Astrocyte (in vitro differentiated cells and primary cell): Measurements from ENCODE around the gene KCNK10. TPM values are rescaled to one million over a fixed set of nuclear protein-coding genes. Genes with fewer than 3 reads are reported as not detected.

ENCODE experiments used
- DNase-seq: peaks from one replicate; pipeline ENCODE4 v3.0.0-alpha.2; 2010; ENCODE audit warnings: low read depth
- FAIRE-seq: peaks from 2 replicates; lab custom pipeline; 2011; peaks lifted over from hg19 to GRCh38; lab: Jason Lieb, UNC
- H2AFZ ChIP-seq: 2 replicates; pipeline ENCODE4 v1.6.0; 2012; ENCODE audit warnings: low read depth, low read length, inconsistent platforms
- H3K27ac ChIP-seq: 2 replicates; pipeline ENCODE4 v1.5.1; 2011; ENCODE audit warnings: low read depth, low read length, inconsistent platforms
- H3K27me3 ChIP-seq: 2 replicates; pipeline ENCODE4 v1.6.0; 2011; ENCODE audit warnings: low read length, inconsistent platforms; ENCODE audit not compliant: insufficient read depth
- H3K36me3 ChIP-seq: 2 replicates; pipeline ENCODE4 v1.5.1; 2011; ENCODE audit warnings: low read length, inconsistent platforms; ENCODE audit not compliant: insufficient read depth
- H3K4me1 ChIP-seq: 2 replicates; pipeline ENCODE4 v1.5.1; 2011; ENCODE audit warnings: low read length, inconsistent platforms; ENCODE audit not compliant: insufficient read depth
- H3K4me2 ChIP-seq: 2 replicates; pipeline ENCODE4 v1.6.0; 2012; ENCODE audit warnings: low read length, inconsistent platforms
- H3K4me3 ChIP-seq: 2 replicates; pipeline ENCODE4 v1.5.1; 2011; ENCODE audit warnings: low read depth, mild to moderate bottlenecking, low read length, inconsistent platforms; ENCODE audit not compliant: insufficient read depth
- H3K79me2 ChIP-seq: 2 replicates; pipeline ENCODE4 v1.6.0; 2012; ENCODE audit warnings: mild to moderate bottlenecking, low read length, inconsistent platforms; ENCODE audit not compliant: insufficient read depth
- H3K9ac ChIP-seq: 2 replicates; pipeline ENCODE4 v1.6.0; 2012; ENCODE audit warnings: mild to moderate bottlenecking, low read length, inconsistent platforms
- H3K9me3 ChIP-seq: 2 replicates; pipeline ENCODE4 v1.5.1; 2012; ENCODE audit warnings: low read depth, mild to moderate bottlenecking, low read length, inconsistent platforms; ENCODE audit not compliant: insufficient read depth
- H4K20me1 ChIP-seq: 2 replicates; pipeline ENCODE4 v1.6.0; 2012; ENCODE audit warnings: low read length, inconsistent platforms; ENCODE audit not compliant: insufficient read depth
- H3K27ac Mint-ChIP-seq: one replicate; pipeline ENCODE4 v1.8.0; 2021; ENCODE audit warnings: mild to moderate bottlenecking, mixed read lengths; ENCODE audit not compliant: unreplicated experiment
- H3K27me3 Mint-ChIP-seq: one replicate; pipeline ENCODE4 v1.8.0; 2021; ENCODE audit warnings: low read depth, mixed read lengths; ENCODE audit not compliant: unreplicated experiment
- H3K36me3 Mint-ChIP-seq: one replicate; pipeline ENCODE4 v1.8.0; 2021; ENCODE audit warnings: low read depth, mixed read lengths; ENCODE audit not compliant: unreplicated experiment
- H3K4me1 Mint-ChIP-seq: one replicate; pipeline ENCODE4 v1.8.0; 2021; ENCODE audit warnings: low read depth, mixed read lengths; ENCODE audit not compliant: unreplicated experiment
- H3K4me3 Mint-ChIP-seq: one replicate; pipeline ENCODE4 v1.8.0; 2021; ENCODE audit warnings: mild to moderate bottlenecking, moderate library complexity, mixed read lengths; ENCODE audit not compliant: unreplicated experiment
- H3K9me3 Mint-ChIP-seq: one replicate; pipeline ENCODE4 v1.8.0; 2021; ENCODE audit warnings: mild to moderate bottlenecking, mixed read lengths; ENCODE audit not compliant: unreplicated experiment
- CTCF ChIP-seq: IDR thresholded peaks from 2 replicates; pipeline ENCODE4 v1.5.1; 2011; ENCODE audit warnings: low read depth, mild to moderate bottlenecking, inconsistent platforms, low read length, moderate library complexity; ENCODE audit not compliant: insufficient read depth
- EZH2 ChIP-seq: IDR thresholded peaks from 2 replicates; pipeline ENCODE4 v1.6.1; 2012; ENCODE audit warnings: mild to moderate bottlenecking, low read length, inconsistent platforms; ENCODE audit not compliant: insufficient read depth
- total RNA-seq: library from RNA; stranded (reverse); gene quantifications from 2 replicates; pipeline ENCODE4 v1.2.1, GENCODE V29; 2021

KCNK10 gene
- total RNA-seq, 1 donor from 2014 or later = 0.14 TPM

GRCh38 chr14:88321692-88322503, 1.2 kb downstream of the KCNK10 start:
- no peak overlapping the region for H3K4me3 ChIP-seq
- H3K79me2 ChIP-seq = no peaks in the 10 kb centered on the region
- H3K27me3 Mint-ChIP-seq = peaks cover 39% of the 10 kb centered on the region
- FAIRE-seq = no peak
- H2AFZ ChIP-seq = no peak overlapping the region
- no peak for TF ChIP-seq EZH2
- no peak for TF ChIP-seq CTCF
- H3K4me1 Mint-ChIP-seq = no peaks in the 10 kb centered on the region
- H3K9me3 ChIP-seq = no peaks in the 10 kb centered on the region
- no peaks in the 10 kb centered on the region for H4K20me1 ChIP-seq
- H3K9ac ChIP-seq = no peak overlapping the region
- no peaks in the 10 kb centered on the region for H3K36me3 ChIP-seq
- no peak overlapping the region for H3K4me2 ChIP-seq
- H3K36me3 Mint-ChIP-seq = no peaks in the 10 kb centered on the region
- H3K4me3 Mint-ChIP-seq = no peak overlapping the region
- peaks cover 52% of the 10 kb centered on the region for H3K27me3 ChIP-seq
- H3K27ac ChIP-seq = no peak overlapping the region
- H3K4me1 ChIP-seq = no peaks in the 10 kb centered on the region
- H3K27ac Mint-ChIP-seq = no peak overlapping the region
- no peak for DNase-seq
- H3K9me3 Mint-ChIP-seq = peaks cover 8% of the 10 kb centered on the region

GRCh38 chr14:88318406-88318805, 4.7 kb downstream of the KCNK10 start:
- H3K9me3 ChIP-seq = no peaks in the 10 kb centered on the region
- no peaks in the 10 kb centered on the region for H4K20me1 ChIP-seq
- TF ChIP-seq CTCF = no peak
- TF ChIP-seq EZH2 = no peak
- no peak overlapping the region for H3K4me3 ChIP-seq
- no peak overlapping the region for H2AFZ ChIP-seq
- H3K4me3 Mint-ChIP-seq = no peak overlapping the region
- H3K36me3 ChIP-seq = no peaks in the 10 kb centered on the region
- no peak overlapping the region for H3K27ac ChIP-seq
- H3K27ac Mint-ChIP-seq = no peak overlapping the region
- no peak overlapping the region for H3K4me2 ChIP-seq
- H3K36me3 Mint-ChIP-seq = no peaks in the 10 kb centered on the region
- peaks cover 23% of the 10 kb centered on the region for H3K27me3 ChIP-seq
- peaks cover 12% of the 10 kb centered on the region for H3K27me3 Mint-ChIP-seq
- FAIRE-seq (no peak), DNase-seq (no peak)
- no peaks in the 10 kb centered on the region for H3K4me1 Mint-ChIP-seq
- no peaks in the 10 kb centered on the region for H3K79me2 ChIP-seq
- no peak overlapping the region for H3K9ac ChIP-seq
- no peaks in the 10 kb centered on the region for H3K4me1 ChIP-seq
- H3K9me3 Mint-ChIP-seq = peaks cover 2% of the 10 kb centered on the region

GRCh38 chr14:88316521-88316920, 6.5 kb downstream of the KCNK10 start:
- no peaks in the 10 kb centered on the region for H3K36me3 ChIP-seq
- H3K4me1 ChIP-seq = peaks cover 3% of the 10 kb centered on the region
- no peak overlapping the region for H3K27ac Mint-ChIP-seq
- no peak overlapping the region for H3K4me3 Mint-ChIP-seq
- H3K36me3 Mint-ChIP-seq = no peaks in the 10 kb centered on the region
- peaks cover 12% of the 10 kb centered on the region for H3K27me3 Mint-ChIP-seq
- no peak overlapping the region for H3K4me2 ChIP-seq
- no peaks in the 10 kb centered on the region for H4K20me1 ChIP-seq
- H3K27me3 ChIP-seq = peaks cover 9% of the 10 kb centered on the region
- no peak overlapping the region for H3K4me3 ChIP-seq
- no peaks in the 10 kb centered on the region for H3K4me1 Mint-ChIP-seq
- peaks cover 3% of the 10 kb centered on the region for H3K9me3 Mint-ChIP-seq
- no peak overlapping the region for H3K27ac ChIP-seq
- no peak for FAIRE-seq
- H3K9me3 ChIP-seq = no peaks in the 10 kb centered on the region
- no peaks in the 10 kb centered on the region for H3K79me2 ChIP-seq
- H3K9ac ChIP-seq = no peak overlapping the region
- no peak overlapping the region for H2AFZ ChIP-seq
- no peak for DNase-seq
- no peak for TF ChIP-seq CTCF
- no peak for TF ChIP-seq EZH2
